Measurements from ENCODE around the gene GPR162. TPM values are rescaled to one million over a fixed set of nuclear protein-coding genes. Genes with fewer than 3 reads are reported as not detected.
A peak's percentile ranks its signal among the peaks of the same experiment; 100 is the strongest.

The GPR162 gene
- total RNA-seq, 1 experiment from 2014 or later = 6.1 TPM

GRCh38 chr12:6830286-6830890 lies 8.8 kb downstream of the GPR162 start:
- no CpG with 5 or more reads among the region's 11 CpGs for WGBS (ENCODE audit: extremely low coverage, insufficient read length, low lambda C conversion rate)
- peaks cover 18 to 37% of the 10 kb centered on the region in 2 experiments for H3K4me1 Mint-ChIP-seq
- Histone ChIP-seq H3K4me1 (ENCODE audit: insufficient read depth, low read length) (peaks cover 3% of the 10 kb centered on the region; the same call in 1 of the 2 replicates), H3K27ac (ENCODE audit: insufficient read length, low read depth, low read length) (no peak overlapping the region), H2BK20ac (ENCODE audit: low read depth, low read length, poor library complexity, severe bottlenecking) (no peak overlapping the region), H3K27me3 (ENCODE audit: insufficient read depth, low read length) (no peaks in the 10 kb centered on the region), H3T11ph (ENCODE audit: low read length) (no peak overlapping the region), H2BK12ac (ENCODE audit: insufficient read length, low read depth, low read length) (no peak overlapping the region), H2BK5ac (ENCODE audit: insufficient read length, low read length) (no peak overlapping the region), H3K79me1 (ENCODE audit: insufficient read depth, low read depth, low read length, poor library complexity, severe bottlenecking) (no peaks in the 10 kb centered on the region), H4K5ac (ENCODE audit: insufficient read length, low read depth, low read length) (no peak overlapping the region), H3K23ac (ENCODE audit: insufficient read length, low read depth, low read length) (no peak overlapping the region), H2BK120ac (ENCODE audit: low read depth, low read length, poor library complexity, severe bottlenecking) (no peak overlapping the region), H3K79me2 (ENCODE audit: insufficient read depth, low read length) (peaks cover 2% of the 10 kb centered on the region; the same call in 1 of the 2 replicates), H4K20me1 (ENCODE audit: control insufficient read depth, insufficient read depth, insufficient read length) (peaks cover 4% of the 10 kb centered on the region), H3K56ac (ENCODE audit: insufficient read length, low read depth, low read length) (no peak overlapping the region), H4K8ac (replicated peaks; ENCODE audit: insufficient read length, low read depth, low read length) (no peak overlapping the region), H2BK15ac (ENCODE audit: low read depth, low read length) (no peak overlapping the region), H3K18ac (ENCODE audit: insufficient read length, low read depth, low read length) (no peak overlapping the region), H3K23me2 (ENCODE audit: insufficient read length, low read depth, low read length, poor library complexity, severe bottlenecking) (peaks cover 13% of the 10 kb centered on the region), H4K91ac (ENCODE audit: insufficient read length, low read depth, low read length) (no peak overlapping the region), H3K4ac (ENCODE audit: low read depth, low read length) (no peak overlapping the region), H2AFZ (ENCODE audit: low read length) (no peak overlapping the region), H3K9me3 (ENCODE audit: control insufficient read depth, low read depth, low read length) (no peaks in the 10 kb centered on the region), H3K4me2 (ENCODE audit: insufficient read depth, insufficient read length, low read length) (peak overlapping the region; percentile 80), H3K9ac (ENCODE audit: extremely low read depth, insufficient read length, low read length) (no peak overlapping the region), H2AK5ac (ENCODE audit: insufficient read length, low read length) (no peak overlapping the region), H3K14ac (ENCODE audit: insufficient read depth, low read length) (no peak overlapping the region)
- peaks cover 32 to 47% (median 46%) of the 10 kb centered on the region in 3 experiments for H3K36me3 Mint-ChIP-seq (ENCODE audit: insufficient read depth in 1 of 3, low read depth in 3 of 3)
- H3K9me3 Mint-ChIP-seq = no peaks in the 10 kb centered on the region
- DNase-seq = no peak
- H3K27ac Mint-ChIP-seq = 0 out of 7 replicates have a peak overlapping the region, but pooled peaks of 2 of the 3 experiments have one; percentile 52 to 68
- no peak for TF ChIP-seq CTCF (conservative IDR thresholded peaks at IDR 0.05)
- H3K4me3 Mint-ChIP-seq = peak overlapping the region; percentile 97 to 99; a peak in 4 of 5 replicates
- peaks cover 3% of the 10 kb centered on the region for H3K27me3 Mint-ChIP-seq (ENCODE audit: low read depth)
